ENCODE measurements around the gene ATP2B1. TPM values are rescaled to one million over a fixed set of nuclear protein-coding genes. Genes with fewer than 3 reads are reported as not detected.
A peak's percentile ranks its signal among the peaks of the same experiment; 100 is the strongest.

Gene ATP2B1
- total RNA-seq, 1 donor from 2014 or later: 12.3 TPM

GRCh38 chr12:89544681-89545184 is 163.9 kb downstream of the ATP2B1 start:
- peak; percentile 91 for ATAC-seq
- peak; percentile 81 for DNase-seq (ENCODE audit: low spot score)

- DNase-seq (ENCODE audit: low spot score) (no peak), ATAC-seq (no peak)
Observed at GRCh38 chr12:89544022-89544421, 164.6 kb downstream of the ATP2B1 start.

- ATAC-seq: peak; percentile 83
Observed at GRCh38 chr12:89542912-89543592, 165.6 kb downstream of the ATP2B1 start.

GRCh38 chr12:89542236-89542635 is 166.4 kb downstream of the ATP2B1 start:
- DNase-seq (ENCODE audit: low spot score) (no peak), ATAC-seq (no peak)

More at GRCh38 chr12:89542912-89543592, 165.6 kb downstream of the ATP2B1 start:
- peak; percentile 58 for DNase-seq (ENCODE audit: low spot score)

- DNase-seq (ENCODE audit: low spot score): no peak
- no peak for ATAC-seq
Observed at GRCh38 chr12:89540586-89540985, 168.1 kb downstream of the ATP2B1 start.

GRCh38 chr12:89539426-89540223 is 169.0 kb downstream of the ATP2B1 start:
- ATAC-seq (no peak), DNase-seq (ENCODE audit: low spot score) (no peak)

- DNase-seq (ENCODE audit: low spot score): no peak
- ATAC-seq: no peak
Observed at GRCh38 chr12:89538897-89539296, 169.7 kb downstream of the ATP2B1 start.

Other genes starting within 250 kb of the ATP2B1 start
- gene GALNT4, start 184.0 kb downstream of the ATP2B1 start, total RNA-seq: 2.7 TPM
- gene POC1B, start 182.8 kb downstream of the ATP2B1 start, total RNA-seq: 6.7 TPM